IMR-90 (cell line): ENCODE results near the gene GP1BA. TPM values are rescaled to one million over a fixed set of nuclear protein-coding genes. Genes with fewer than 3 reads are reported as not detected.
A peak's percentile ranks its signal among the peaks of the same experiment; 100 is the strongest.

Experiments used
- ATAC-seq: fragments of 200-7000 bp; cut with Tn5 transposase; 2 replicates; pipeline ENCODE4 v1.9.1; 2020; ENCODE audit warnings: low read depth, mild to moderate bottlenecking, moderate library complexity
- BruUV-seq: library from RNA; stranded (reverse); fragments of 400-500 nt; replicated peaks from 2 replicates; lab custom pipeline; 2021; lab: Mats Ljungman, UMichigan
- CTCF ChIA-PET: fragments of 300-600 bp; formaldehyde crosslinking; extraction: SDS; loops from one replicate; lab custom pipeline; 2021; ENCODE audit warnings: antibody characterized with exemption; lab: Yijun Ruan, JAX
- POLR2A ChIA-PET: fragments of 300-600 bp; sonication (Branson Sonifier 250); formaldehyde crosslinking; loops from one replicate; lab custom pipeline; 2022; ENCODE audit warnings: antibody characterized with exemption; ENCODE audit not compliant: unreplicated experiment; lab: Charles Lee
- DNase-seq: peaks from one replicate; pipeline ENCODE4 v3.0.0; 2013
- H2AFZ ChIP-seq: replicated peaks from 2 replicates; pipeline ENCODE3; 2013; ENCODE audit warnings: low read length, mild to moderate bottlenecking; ENCODE audit not compliant: poor library complexity
- H2AK5ac ChIP-seq: 2 replicates; pipeline ENCODE4 v1.6.1; 2013; ENCODE audit warnings: low read depth, low read length, inconsistent platforms
- H2AK9ac ChIP-seq: replicated peaks from 2 replicates; pipeline ENCODE3; 2013; ENCODE audit warnings: mild to moderate bottlenecking, low read depth, low read length, moderate library complexity; ENCODE audit not compliant: poor library complexity
- H2BK120ac ChIP-seq: 2 replicates; pipeline ENCODE4 v1.6.1; 2013; ENCODE audit warnings: low read depth, low read length, inconsistent platforms
- H2BK15ac ChIP-seq: 3 replicates; pipeline ENCODE4 v1.6.1; 2013; ENCODE audit warnings: low read depth, low read length, inconsistent platforms
- H2BK20ac ChIP-seq: 2 replicates; pipeline ENCODE4 v1.6.1; 2013; ENCODE audit warnings: low read depth, mild to moderate bottlenecking, inconsistent platforms, low read length, moderate library complexity
- H2BK5ac ChIP-seq: 2 replicates; pipeline ENCODE4 v1.6.1; 2013; ENCODE audit warnings: mild to moderate bottlenecking, low read depth, low read length, inconsistent platforms; ENCODE audit not compliant: poor library complexity, severe bottlenecking
- H3K14ac ChIP-seq: replicated peaks from 2 replicates; pipeline ENCODE4 v1.6.1; 2013; ENCODE audit warnings: low read depth, low read length, inconsistent platforms
- H3K18ac ChIP-seq: 2 replicates; pipeline ENCODE4 v1.6.1; 2013; ENCODE audit warnings: low read depth, low read length, control low read depth
- H3K23ac ChIP-seq: 2 replicates; pipeline ENCODE4 v1.6.1; 2013; ENCODE audit warnings: low read depth, low read length, inconsistent platforms
- H3K27ac ChIP-seq: 2 replicates; pipeline ENCODE4 v1.5.1; 2013; ENCODE audit warnings: mild to moderate bottlenecking, control low read depth, low read length; ENCODE audit not compliant: insufficient read depth
- H3K27me3 ChIP-seq: 2 replicates; pipeline ENCODE4 v1.6.1; 2013; ENCODE audit warnings: low read length; ENCODE audit not compliant: control insufficient read depth, insufficient read depth
- H3K36me3 ChIP-seq: 2 replicates; pipeline ENCODE4 v1.6.1; 2013; ENCODE audit warnings: low read length, mixed read lengths; ENCODE audit not compliant: control insufficient read depth, insufficient read depth
- H3K4ac ChIP-seq: 2 replicates; pipeline ENCODE4 v1.6.1; 2013; ENCODE audit warnings: low read depth, low read length, inconsistent platforms
- H3K4me1 ChIP-seq: 2 replicates; pipeline ENCODE4 v1.6.1; 2013; ENCODE audit warnings: low read length, mixed read lengths; ENCODE audit not compliant: control insufficient read depth, insufficient read depth
- H3K4me2 ChIP-seq: 2 replicates; pipeline ENCODE4 v1.6.1; 2013; ENCODE audit warnings: low read depth, mild to moderate bottlenecking, control low read depth, low read length, moderate library complexity
- H3K4me3 ChIP-seq: 2 replicates; pipeline ENCODE4 v1.5.1; 2013; ENCODE audit warnings: low read depth, mild to moderate bottlenecking, control low read depth, low read length, moderate library complexity; ENCODE audit not compliant: insufficient read depth
- H3K56ac ChIP-seq: 2 replicates; pipeline ENCODE4 v1.6.1; 2013; ENCODE audit warnings: low read length, inconsistent platforms; ENCODE audit not compliant: insufficient read depth; ENCODE audit errors: extremely low read depth
- H3K79me1 ChIP-seq, 2 experiments: 2 replicates each; pipeline ENCODE4 v1.6.1; 2013; ENCODE audit warnings: low read length in 2 of 2, inconsistent platforms in 1 of 2, low read depth in 1 of 2
- H3K9ac ChIP-seq: 2 replicates; pipeline ENCODE4 v1.6.1; 2013; ENCODE audit warnings: low read depth, low read length, control low read depth
- H3K9me1 ChIP-seq: 2 replicates; pipeline ENCODE4 v1.6.1; 2013; ENCODE audit warnings: low read length, inconsistent platforms; ENCODE audit not compliant: insufficient read depth
- H3K9me3 ChIP-seq: 2 replicates; pipeline ENCODE4 v1.6.1; 2013; ENCODE audit warnings: low read length; ENCODE audit not compliant: control insufficient read depth, insufficient read depth
- H4K20me1 ChIP-seq: 2 replicates; pipeline ENCODE4 v1.6.1; 2013; ENCODE audit warnings: low read length, inconsistent platforms; ENCODE audit not compliant: insufficient read depth
- H4K5ac ChIP-seq: 2 replicates; pipeline ENCODE4 v1.6.1; 2013; ENCODE audit warnings: mild to moderate bottlenecking, low read depth, low read length, control low read depth
- H4K8ac ChIP-seq, 2 experiments: 2 replicates each; pipeline ENCODE4 v1.6.1; 2013; ENCODE audit warnings: low read depth in 2 of 2, low read length in 2 of 2, control low read depth in 1 of 2, inconsistent platforms in 1 of 2
- H4K91ac ChIP-seq: 2 replicates; pipeline ENCODE4 v1.6.1; 2013; ENCODE audit warnings: low read depth, low read length, inconsistent platforms; ENCODE audit not compliant: insufficient read depth
- CEBPB ChIP-seq: IDR thresholded peaks from 2 replicates; pipeline ENCODE4 v1.6.1; 2012; ENCODE audit warnings: low read depth, low read length, improper control_type of control experiment
- CHD1 ChIP-seq: IDR thresholded peaks from 2 replicates; pipeline ENCODE4 v1.6.1; 2012; ENCODE audit warnings: low read depth, low read length, improper control_type of control experiment
- FOS ChIP-seq: fragments of 150-350 bp; IDR thresholded peaks from 2 replicates; pipeline ENCODE4 v1.6.1; 2016; ENCODE audit warnings: low read depth, low read length
- MAFK ChIP-seq: IDR thresholded peaks from 2 replicates; pipeline ENCODE4 v1.6.1; 2012; ENCODE audit warnings: low read depth, low read length, improper control_type of control experiment
- MXI1 ChIP-seq: IDR thresholded peaks from 2 replicates; pipeline ENCODE4 v1.6.1; 2012; ENCODE audit warnings: low read depth, mild to moderate bottlenecking, low read length, moderate library complexity, borderline replicate concordance
- NFE2L2 ChIP-seq: fragments of 150-350 bp; IDR thresholded peaks from 2 replicates; pipeline ENCODE4 v1.6.1; 2016; ENCODE audit warnings: low read depth, mild to moderate bottlenecking, low read length
- POLR2A ChIP-seq: IDR thresholded peaks from 2 replicates; pipeline ENCODE4 v1.6.1; 2012; ENCODE audit warnings: mild to moderate bottlenecking, low read depth, low read length
- RAD21 ChIP-seq: IDR thresholded peaks from 2 replicates; pipeline ENCODE4 v1.6.1; 2012; ENCODE audit warnings: low read length, improper control_type of control experiment
- RCOR1 ChIP-seq: IDR thresholded peaks from 2 replicates; pipeline ENCODE4 v1.6.1; 2012; ENCODE audit warnings: mild to moderate bottlenecking, low read length, improper control_type of control experiment; ENCODE audit not compliant: insufficient replicate concordance
- RFX5 ChIP-seq: IDR thresholded peaks from 2 replicates; pipeline ENCODE4 v1.8.0; 2012; ENCODE audit warnings: low read depth, mild to moderate bottlenecking, low read length, moderate library complexity
- SMC3 ChIP-seq: fragments of 150-350 bp; IDR thresholded peaks from 2 replicates; pipeline ENCODE4 v1.6.1; 2016; ENCODE audit warnings: low read depth, mild to moderate bottlenecking, antibody characterized with exemption, low read length, moderate library complexity
- WGBS, 2 experiments: methylation state at CpG; one replicate each; pipeline versions ENCODE4 v1.1.5 to v1.1.7; 2013; ENCODE audit warnings: missing lambda C conversion rate in 2 of 2; ENCODE audit not compliant: insufficient read length in 1 of 2; ENCODE audit errors: extremely low coverage in 2 of 2; 5-methylcytosine and 5-hydroxymethylcytosine counted together
- dilution Hi-C: fragments of 300-500 bp; cut with HindIII; formaldehyde crosslinking; loops from one replicate; pipeline ENCODE4 v1.14.3; 2018; ENCODE audit warnings: low sequenced_read_pairs; ENCODE audit not compliant: unreplicated experiment
- in situ Hi-C: fragments of 300-500 bp; cut with MboI; formaldehyde crosslinking; loops from 3 replicates; pipeline ENCODE4 v1.14.3; 2019; ENCODE audit warnings: low sequenced_read_pairs, inconsistent platforms, mixed read lengths
- intact Hi-C: fragments of 100-400 bp; cut with micrococcal nuclease; formaldehyde crosslinking; loops from 2 replicates; pipeline ENCODE4 v1.10.0; 2022
- polyA plus RNA-seq, 3 experiments: library from polyadenylated mRNA; depleted of rRNA; stranded (reverse); fragments of >200 nt; gene quantifications; 2 replicates each; pipeline ENCODE4 v1.2.3, GENCODE V29; 2012; ENCODE audit warnings: low replicate concordance in 1 of 3
- total RNA-seq: library from RNA; depleted of rRNA; stranded (reverse); fragments of >200 nt; gene quantifications from 2 replicates; pipeline ENCODE4 v1.2.3, GENCODE V29; 2012
- TF ChIP-seq, protein P1 (sequence below): fragments of 150-350 bp; IDR thresholded peaks from 2 replicates; pipeline ENCODE4 v1.6.1; 2017; ENCODE audit warnings: mild to moderate bottlenecking, antibody characterized with exemption, low read length, low read depth
- TF ChIP-seq, protein P2 (sequence below): conservative IDR thresholded peaks from 2 replicates; pipeline ENCODE4 v1.5.1; 2012; ENCODE audit warnings: mild to moderate bottlenecking, low read depth, low read length, improper control_type of control experiment
- TF ChIP-seq, protein P3 (sequence below): fragments of 150-350 bp; IDR thresholded peaks from 2 replicates; pipeline ENCODE4 v1.6.1; 2016; ENCODE audit warnings: low read depth, mild to moderate bottlenecking, low read length, moderate library complexity, borderline replicate concordance

GP1BA gene
- total and polyA plus RNA-seq, 2 of the 4 experiments (the other 2 are of a cell fraction): not detected

DNA sequence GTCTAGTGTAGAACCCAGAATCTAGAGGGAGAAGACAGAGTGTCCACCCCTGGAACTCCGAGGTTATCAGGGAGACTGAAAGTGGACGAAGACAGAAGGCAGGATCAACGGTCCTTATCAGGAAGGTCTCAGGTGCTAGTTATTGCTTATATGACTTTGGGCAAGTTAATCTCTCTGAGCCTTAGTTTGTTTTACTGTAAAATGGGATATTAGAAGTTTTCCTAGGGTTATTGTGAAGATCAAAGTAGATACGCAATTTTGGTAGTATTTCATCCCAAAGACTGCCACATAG lies 9.2 kb downstream of the GP1BA start:
- WGBS, 2 experiments: 49% methylated on average over 3 of the region's 4 CpGs; no CpG with 5 or more reads in 1 of the 2 experiments
- H3K9ac ChIP-seq: peak overlapping the region; percentile 84
- H2AK9ac ChIP-seq: peak overlapping the region; percentile 99
- H3K18ac ChIP-seq: no peak overlapping the region
- H3K27me3 ChIP-seq: no peaks in the 10 kb centered on the region
- DNase-seq (no peak), ATAC-seq (no peak)
- H3K14ac ChIP-seq: peak overlapping the region; percentile 69
- peak overlapping the region; percentile 93 for H2AK5ac ChIP-seq
- H2BK20ac ChIP-seq: no peak overlapping the region
- ChIA-PET POLR2A (no interaction called here), CTCF (no interaction called here)
- no peak overlapping the region for H2AFZ ChIP-seq
- H2BK15ac ChIP-seq: no peak overlapping the region
- peaks cover 22 to 65% of the 10 kb centered on the region in 2 experiments; a peak in 3 of 4 replicates for H3K79me1 ChIP-seq
- H3K9me3 ChIP-seq: no peaks in the 10 kb centered on the region
- TF ChIP-seq MXI1: no peak
- TF ChIP-seq NFE2L2: no peak
- TF ChIP-seq POLR2A: no peak
- TF ChIP-seq RAD21: no peak
- TF ChIP-seq SMC3: no peak
- no peak for TF ChIP-seq RCOR1
- TF ChIP-seq, protein P1, sequence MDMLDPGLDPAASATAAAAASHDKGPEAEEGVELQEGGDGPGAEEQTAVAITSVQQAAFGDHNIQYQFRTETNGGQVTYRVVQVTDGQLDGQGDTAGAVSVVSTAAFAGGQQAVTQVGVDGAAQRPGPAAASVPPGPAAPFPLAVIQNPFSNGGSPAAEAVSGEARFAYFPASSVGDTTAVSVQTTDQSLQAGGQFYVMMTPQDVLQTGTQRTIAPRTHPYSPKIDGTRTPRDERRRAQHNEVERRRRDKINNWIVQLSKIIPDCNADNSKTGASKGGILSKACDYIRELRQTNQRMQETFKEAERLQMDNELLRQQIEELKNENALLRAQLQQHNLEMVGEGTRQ: no peak
- no peak for TF ChIP-seq MAFK
- TF ChIP-seq CEBPB: no peak
- TF ChIP-seq, protein P2, sequence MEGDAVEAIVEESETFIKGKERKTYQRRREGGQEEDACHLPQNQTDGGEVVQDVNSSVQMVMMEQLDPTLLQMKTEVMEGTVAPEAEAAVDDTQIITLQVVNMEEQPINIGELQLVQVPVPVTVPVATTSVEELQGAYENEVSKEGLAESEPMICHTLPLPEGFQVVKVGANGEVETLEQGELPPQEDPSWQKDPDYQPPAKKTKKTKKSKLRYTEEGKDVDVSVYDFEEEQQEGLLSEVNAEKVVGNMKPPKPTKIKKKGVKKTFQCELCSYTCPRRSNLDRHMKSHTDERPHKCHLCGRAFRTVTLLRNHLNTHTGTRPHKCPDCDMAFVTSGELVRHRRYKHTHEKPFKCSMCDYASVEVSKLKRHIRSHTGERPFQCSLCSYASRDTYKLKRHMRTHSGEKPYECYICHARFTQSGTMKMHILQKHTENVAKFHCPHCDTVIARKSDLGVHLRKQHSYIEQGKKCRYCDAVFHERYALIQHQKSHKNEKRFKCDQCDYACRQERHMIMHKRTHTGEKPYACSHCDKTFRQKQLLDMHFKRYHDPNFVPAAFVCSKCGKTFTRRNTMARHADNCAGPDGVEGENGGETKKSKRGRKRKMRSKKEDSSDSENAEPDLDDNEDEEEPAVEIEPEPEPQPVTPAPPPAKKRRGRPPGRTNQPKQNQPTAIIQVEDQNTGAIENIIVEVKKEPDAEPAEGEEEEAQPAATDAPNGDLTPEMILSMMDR: no peak
- no peak for TF ChIP-seq RFX5
- no peak for TF ChIP-seq CHD1
- TF ChIP-seq, protein P3, sequence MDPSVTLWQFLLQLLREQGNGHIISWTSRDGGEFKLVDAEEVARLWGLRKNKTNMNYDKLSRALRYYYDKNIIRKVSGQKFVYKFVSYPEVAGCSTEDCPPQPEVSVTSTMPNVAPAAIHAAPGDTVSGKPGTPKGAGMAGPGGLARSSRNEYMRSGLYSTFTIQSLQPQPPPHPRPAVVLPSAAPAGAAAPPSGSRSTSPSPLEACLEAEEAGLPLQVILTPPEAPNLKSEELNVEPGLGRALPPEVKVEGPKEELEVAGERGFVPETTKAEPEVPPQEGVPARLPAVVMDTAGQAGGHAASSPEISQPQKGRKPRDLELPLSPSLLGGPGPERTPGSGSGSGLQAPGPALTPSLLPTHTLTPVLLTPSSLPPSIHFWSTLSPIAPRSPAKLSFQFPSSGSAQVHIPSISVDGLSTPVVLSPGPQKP: no peak
- TF ChIP-seq FOS: no peak
- peak overlapping the region; percentile 79; the same call in 1 of the 2 replicates for H3K23ac ChIP-seq
- dilution Hi-C loops (no loop called here), intact Hi-C loops (no loop called here), in situ Hi-C loops (no loop called here)
- H3K56ac ChIP-seq: 0 out of 2 replicates have a peak overlapping the region, but pooled peaks have one; percentile 31
- H3K36me3 ChIP-seq: peaks cover 53% of the 10 kb centered on the region
- H3K27ac ChIP-seq: peak overlapping the region; percentile 78
- no TSS peak for BruUV-seq
- peaks cover 51% of the 10 kb centered on the region for H4K20me1 ChIP-seq
- H3K9me1 ChIP-seq: peaks cover 15% of the 10 kb centered on the region; the same call in 1 of the 2 replicates
- H3K4me3 ChIP-seq: peak overlapping the region; percentile 68
- peak overlapping the region; percentile 92 for H3K4ac ChIP-seq
- H4K5ac ChIP-seq: peak overlapping the region; percentile 72; the same call in 1 of the 2 replicates
- H3K4me2 ChIP-seq: peak overlapping the region; percentile 72
- peak overlapping the region; percentile 82 to 99; a peak in 3 of 4 replicates for H4K8ac ChIP-seq
- H2BK5ac ChIP-seq: peak overlapping the region; percentile 55
- H3K4me1 ChIP-seq: peaks cover 19% of the 10 kb centered on the region
- H2BK120ac ChIP-seq: no peak overlapping the region
- no peak overlapping the region for H4K91ac ChIP-seq
